GM12892 (cell line): ENCODE data around the gene DNAH6.

ENCODE experiments used
- DNase-seq: peaks from one replicate; pipeline ENCODE4 v3.0.0; 2011; ENCODE audit not compliant: insufficient read length
- FAIRE-seq: peaks from 2 replicates; lab custom pipeline; 2011; peaks lifted over from hg19 to GRCh38; lab: Jason Lieb, UNC
- POLR2A ChIP-seq: IDR thresholded peaks from 2 replicates; pipeline ENCODE4 v1.6.1; 2011; ENCODE audit warnings: low read depth, low read length, control low read depth
- POLR2AphosphoS5 ChIP-seq: IDR thresholded peaks from 2 replicates; pipeline ENCODE4 v1.6.1; 2011; ENCODE audit warnings: low read depth, low read length, control low read depth
- TAF1 ChIP-seq: IDR thresholded peaks from 2 replicates; pipeline ENCODE4 v1.6.1; 2011; ENCODE audit warnings: low read depth, mild to moderate bottlenecking, control low read depth, low read length, borderline replicate concordance

Gene DNAH6

GRCh38 chr2:84827978-84828575, 311.8 kb downstream of the DNAH6 start:
- no peak for DNase-seq
- TF ChIP-seq POLR2AphosphoS5 (no peak), POLR2A (no peak), TAF1 (no peak)
- no peak for FAIRE-seq

DNA sequence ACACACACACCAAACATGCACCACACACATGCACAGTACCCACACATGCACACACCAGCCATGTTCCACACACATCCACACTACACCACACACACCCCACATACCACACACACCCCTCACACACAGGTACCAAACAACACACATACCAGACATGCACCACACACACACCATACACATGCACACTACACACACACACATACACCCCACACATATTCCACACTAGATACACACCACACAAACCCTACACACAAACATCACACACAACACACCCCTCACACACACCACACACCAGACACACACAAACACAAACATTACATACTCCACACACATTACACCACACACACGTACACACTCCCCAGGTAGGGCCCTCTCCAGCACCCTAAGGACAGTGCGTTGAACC, 313.4 kb downstream of the DNAH6 start:
- FAIRE-seq, result no peak
- no peak for DNase-seq
- TF ChIP-seq POLR2AphosphoS5 (no peak), POLR2A (no peak), TAF1 (no peak)

DNA sequence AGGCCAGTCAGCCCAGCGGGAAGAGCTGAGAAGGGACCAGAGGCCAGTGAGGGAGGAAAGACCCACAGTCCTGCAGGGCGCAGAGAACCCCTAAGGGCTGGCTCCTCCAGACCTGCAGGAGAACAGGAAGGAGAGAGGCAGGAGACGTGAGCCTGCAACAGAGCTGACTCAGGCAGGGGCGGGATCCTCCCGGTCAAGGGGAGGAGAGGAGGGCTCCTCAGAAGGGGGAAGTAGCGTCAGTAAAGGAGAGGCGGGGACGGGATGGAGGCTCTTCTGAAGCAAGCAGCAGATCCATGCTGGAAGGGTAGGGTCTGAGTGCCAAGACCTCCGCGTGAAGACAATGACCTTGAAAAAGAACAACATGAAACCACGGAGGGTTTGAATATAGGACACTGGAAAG, 313.8 kb downstream of the DNAH6 start:
- DNase-seq (no peak), FAIRE-seq (no peak)
- TF ChIP-seq POLR2A, result no peak
- TF ChIP-seq POLR2AphosphoS5, result no peak
- TF ChIP-seq TAF1, result no peak

GRCh38 chr2:84830758-84831500, 314.6 kb downstream of the DNAH6 start:
- TF ChIP-seq TAF1, result no peak
- no peak for TF ChIP-seq POLR2A
- no peak for TF ChIP-seq POLR2AphosphoS5
- FAIRE-seq (no peak), DNase-seq (no peak)

GRCh38 chr2:84832772-84833461, 316.6 kb downstream of the DNAH6 start:
- no peak for FAIRE-seq
- no peak for DNase-seq
- TF ChIP-seq TAF1 (no peak), POLR2A (no peak), POLR2AphosphoS5 (no peak)

- no peak for FAIRE-seq
- DNase-seq, result no peak
- no peak for TF ChIP-seq POLR2A
- no peak for TF ChIP-seq POLR2AphosphoS5
- TF ChIP-seq TAF1, result no peak
Measured at GRCh38 chr2:84833481-84834150, 317.3 kb downstream of the DNAH6 start.

DNA sequence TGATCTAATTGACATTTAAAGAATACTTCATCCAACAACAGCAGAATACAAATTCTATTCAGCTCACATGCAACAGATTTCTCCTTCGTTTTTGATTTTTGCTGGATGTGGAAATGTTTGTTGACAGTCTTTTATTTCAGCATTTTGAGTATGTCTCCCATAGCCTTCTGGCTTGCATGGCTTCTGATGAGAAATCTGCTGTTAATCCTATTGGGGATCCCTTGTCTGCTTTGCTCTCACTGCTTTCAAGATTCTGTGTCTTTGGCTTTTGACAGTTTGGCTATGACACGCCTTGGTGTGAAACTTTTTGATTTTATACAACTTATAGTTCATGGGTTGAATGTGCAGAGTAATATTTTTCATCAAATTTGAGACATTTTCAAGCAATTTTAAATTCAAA, 319.9 kb downstream of the DNAH6 start:
- no peak for DNase-seq
- TF ChIP-seq TAF1, result no peak
- no peak for TF ChIP-seq POLR2AphosphoS5
- no peak for TF ChIP-seq POLR2A
- no peak for FAIRE-seq

DNA sequence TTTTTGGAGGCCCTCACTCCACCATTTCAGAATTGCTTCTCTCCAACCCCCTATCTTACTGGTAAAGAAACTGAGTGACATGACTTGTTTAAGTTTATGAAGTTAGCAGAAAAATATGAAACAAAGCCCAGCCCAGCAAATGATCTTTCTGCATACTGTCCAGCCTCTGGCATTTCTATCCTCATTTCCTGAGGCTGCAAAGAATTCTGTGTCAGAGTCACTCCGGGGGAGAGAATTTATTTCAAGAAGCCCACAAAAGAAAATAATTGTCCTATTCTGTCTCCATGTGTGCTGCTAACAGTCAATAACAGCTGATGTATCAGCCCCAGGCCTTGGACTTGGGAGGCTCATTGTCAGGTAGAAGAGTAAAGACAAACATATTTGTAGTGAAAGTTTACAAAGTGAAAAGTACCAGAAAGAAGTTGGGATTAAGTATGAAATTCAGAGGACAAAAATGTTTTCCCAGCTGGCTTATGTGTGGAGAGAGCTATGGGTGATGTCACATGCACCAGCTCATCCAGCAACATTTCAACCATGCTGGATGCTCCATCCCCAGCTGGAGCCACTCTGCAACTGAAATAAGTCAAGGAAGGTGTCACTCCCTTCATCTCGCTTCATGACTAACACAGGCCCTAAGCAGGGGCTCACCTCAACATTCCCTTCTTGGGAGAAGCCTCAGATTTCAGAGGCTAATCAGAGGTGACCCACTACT, 322.3 kb downstream of the DNAH6 start:
- TF ChIP-seq TAF1 (no peak), POLR2A (no peak), POLR2AphosphoS5 (no peak)
- DNase-seq (no peak), FAIRE-seq (no peak)

DNA sequence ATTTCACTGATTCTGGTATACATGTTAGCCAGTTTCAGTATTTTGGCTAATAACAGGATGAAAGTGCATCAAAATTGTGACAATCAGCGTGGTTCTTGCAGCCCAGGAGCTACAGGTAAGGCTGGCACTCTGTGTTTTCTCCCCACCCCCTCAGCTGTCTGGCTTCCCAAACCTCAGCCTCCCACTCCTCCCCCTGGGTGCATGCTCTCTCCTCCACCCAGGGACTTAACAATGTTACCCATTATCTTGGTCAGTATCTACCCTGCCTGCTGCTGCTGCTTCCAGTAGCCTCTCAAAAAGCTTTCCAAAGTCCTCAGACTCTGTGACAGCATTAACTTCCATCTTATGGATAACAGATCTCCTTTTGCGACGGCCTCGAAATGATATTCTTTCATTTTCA, 323.6 kb downstream of the DNAH6 start:
- DNase-seq, result no peak
- FAIRE-seq, result no peak
- TF ChIP-seq TAF1 (no peak), POLR2A (no peak), POLR2AphosphoS5 (no peak)

DNA sequence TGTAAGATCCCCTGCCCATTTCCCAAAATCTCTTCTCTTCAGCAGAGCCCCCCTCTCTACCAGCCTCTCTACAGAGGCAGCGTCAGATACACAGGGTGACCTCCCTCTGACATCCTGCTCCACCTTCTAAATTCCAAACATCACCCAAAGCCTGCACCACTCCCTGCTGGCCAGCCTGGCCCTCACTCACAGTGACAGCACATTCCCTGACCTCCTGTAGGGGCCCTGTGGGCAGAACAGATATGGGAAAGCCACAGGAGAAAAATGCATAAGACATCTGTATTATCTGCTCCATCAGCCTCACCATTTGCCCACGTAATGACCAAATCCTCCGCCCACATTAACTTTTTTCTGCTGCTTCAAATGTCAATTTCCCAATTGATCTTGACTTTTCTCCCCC, 324.0 kb downstream of the DNAH6 start:
- no peak for FAIRE-seq
- DNase-seq, result no peak

DNA sequence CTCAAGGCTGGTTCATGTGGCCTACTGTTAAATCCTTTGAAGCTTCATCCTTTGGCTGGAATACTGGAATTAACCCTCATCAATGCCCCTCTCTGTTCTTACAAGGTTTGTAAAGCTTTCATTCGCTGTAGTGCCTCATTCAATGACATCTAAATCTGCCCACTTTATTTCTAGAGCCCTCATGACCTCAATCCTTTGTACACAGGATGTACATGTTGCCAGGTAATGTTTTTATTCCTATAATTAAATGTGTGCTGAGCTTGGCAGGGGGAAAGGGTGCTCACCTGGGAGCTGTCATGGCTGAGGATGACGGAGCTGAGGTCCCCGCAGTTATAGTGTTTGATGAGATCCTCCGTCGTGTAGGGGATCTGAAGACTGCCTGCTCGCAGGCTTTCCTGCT, 325.3 kb downstream of the DNAH6 start:
- FAIRE-seq (no peak), DNase-seq (no peak)
- no peak for TF ChIP-seq POLR2AphosphoS5
- TF ChIP-seq TAF1, result no peak

More for the DNA sequence above, 324.0 kb downstream of the DNAH6 start:
- TF ChIP-seq POLR2A, result no peak
- TF ChIP-seq TAF1, result no peak
